Heart right ventricle (tissue), 16 donors: ENCODE data around the gene REM2. TPM values are rescaled to one million over a fixed set of nuclear protein-coding genes. Genes with fewer than 3 reads are reported as not detected.
A peak's percentile ranks its signal among the peaks of the same experiment; 100 is the strongest.

Experiments used
- ATAC-seq, 8 donors: fragments of 200-7000 bp; cut with Tn5 transposase; one replicate each; pipeline ENCODE4 v1.9.1; 2020; ENCODE audit warnings: mild to moderate bottlenecking in 8 of 8, moderate library complexity in 8 of 8, moderate number of reproducible peaks in 1 of 8
- DNase-seq, 2 donors: peaks; one replicate each; pipeline ENCODE4 v3.0.0-alpha.2; 2020
- H3K27ac ChIP-seq, 10 donors: fragments of 200-600 bp; sonication (generic) in 2 of 10; one replicate each; pipeline versions ENCODE4 v1.5.0 to v1.8.0; 2020 to 2022; ENCODE audit warnings: mild to moderate bottlenecking in 3 of 10
- H3K27me3 ChIP-seq, 7 donors: fragments of 200-600 bp; one replicate each; pipeline ENCODE4 v1.8.0; 2021 to 2022; ENCODE audit warnings: mild to moderate bottlenecking in 2 of 7
- H3K36me3 ChIP-seq, 9 donors: fragments of 200-600 bp; sonication (generic) in 1 of 9; one replicate each; pipeline versions ENCODE4 v1.5.0 to v1.8.0; 2020 to 2022; ENCODE audit warnings: mild to moderate bottlenecking in 2 of 9
- H3K4me1 ChIP-seq, 9 donors: fragments of 200-600 bp; sonication (generic) in 1 of 9; one replicate each; pipeline versions ENCODE4 v1.5.0 to v1.8.0; 2020 to 2022; ENCODE audit warnings: mild to moderate bottlenecking in 4 of 9
- H3K4me3 ChIP-seq, 10 donors: fragments of 200-600 bp; sonication (generic) in 2 of 10; one replicate each; pipeline versions ENCODE4 v1.5.0 to v1.8.0; 2020 to 2022; ENCODE audit warnings: mild to moderate bottlenecking in 7 of 10, moderate library complexity in 2 of 10
- H3K9me3 ChIP-seq, 11 donors: fragments of 200-600 bp in 10 of 11; sonication (generic) in 2 of 11; one replicate each; pipeline versions ENCODE4 v1.5.0 to v1.8.0; 2013 to 2022; ENCODE audit warnings: mild to moderate bottlenecking in 2 of 11, control low read depth in 1 of 11, moderate library complexity in 1 of 11
- CTCF ChIP-seq, 9 donors: fragments of 200-600 bp; sonication (generic) in 2 of 9; IDR thresholded peaks; one replicate each; pipeline versions ENCODE4 v1.5.0 to v1.8.0; 2021 to 2022; ENCODE audit warnings: antibody characterized with exemption in 9 of 9, mild to moderate bottlenecking in 5 of 9, moderate library complexity in 1 of 9
- WGBS, 2 donors: extraction: QIAGEN DNeasy Blood & Tissue Kit; methylation state at CpG; one replicate each; pipeline ENCODE4 v1.1.7; 2013; ENCODE audit warnings: inconsistent platforms in 1 of 2; 5-methylcytosine and 5-hydroxymethylcytosine counted together
- intact Hi-C, 10 donors: fragments of 100-400 bp; cut with DNase I; formaldehyde crosslinking; loops; one replicate each; pipeline versions ENCODE4 v1.11.1 to v1.14.2; 2022
- polyA plus RNA-seq, 2 donors: library from polyadenylated mRNA; stranded (reverse); fragments of 200-250 nt; gene quantifications; one replicate each; pipeline ENCODE4 v1.2.3, GENCODE V29; 2013
- total RNA-seq, 10 donors: library from RNA; stranded (reverse); fragmentation: NEBNext Ultra II Directional in 3 of 10; extraction: Animal tissue kit (Norgen Biotek cat#: 25700) in 3 of 10; gene quantifications; one replicate each; pipeline versions ENCODE4 v1.2.1 to v1.2.4, GENCODE V29; 2021 to 2023
- donor health status: Arrhythmogenic right ventricular cardiomyopathy.
- donor health status: ischemic (EF 13 %, LVEDD 7.1; RV severe dilation, severe dysfunction).
- donor health status: healthy with polysubstance abuse.
- donor health status: DM: no; HTN: yes; CAD: no.
- donor health status: DM: no; HTN: no; CAD: no.
- donor health status: ischemic (EF 25% LVEDD 6.9; RV normal size, moderate dysfunction).
- donor health status: ischemic (EF 25% LVEDD 5.7; RV mildly dilated, moderate dysfunction).
- donor health status: healthy.
- donor health status: DM: yes; HTN: yes; CAD: no.
- donor health status: Ischemic cardiomyopathy.
- donor health status: ischemic (EF 35%, LVEDD 5.7; RV mildly dilated, moderate dysfunction).
- donor health status: nonischemic (EF 11% LVEDD 7.7; RV severe dilation, severe dysfunction).
- donor health status: DM: yes; HTN: yes; CAD: no.
- donor health status: PGD.
- donor health status: ischemic (EF 29% LVEDD 5.4; RV normal size, mild dysfunction).
- donor health status: nonischemic (EF 23%, LVEDD 6.1; RV moderate dilation, normal function).

Gene REM2
- total and polyA plus RNA-seq, 12 donors: 0.07 to 0.25 (median 0.18) TPM; not detected in 6

DNA sequence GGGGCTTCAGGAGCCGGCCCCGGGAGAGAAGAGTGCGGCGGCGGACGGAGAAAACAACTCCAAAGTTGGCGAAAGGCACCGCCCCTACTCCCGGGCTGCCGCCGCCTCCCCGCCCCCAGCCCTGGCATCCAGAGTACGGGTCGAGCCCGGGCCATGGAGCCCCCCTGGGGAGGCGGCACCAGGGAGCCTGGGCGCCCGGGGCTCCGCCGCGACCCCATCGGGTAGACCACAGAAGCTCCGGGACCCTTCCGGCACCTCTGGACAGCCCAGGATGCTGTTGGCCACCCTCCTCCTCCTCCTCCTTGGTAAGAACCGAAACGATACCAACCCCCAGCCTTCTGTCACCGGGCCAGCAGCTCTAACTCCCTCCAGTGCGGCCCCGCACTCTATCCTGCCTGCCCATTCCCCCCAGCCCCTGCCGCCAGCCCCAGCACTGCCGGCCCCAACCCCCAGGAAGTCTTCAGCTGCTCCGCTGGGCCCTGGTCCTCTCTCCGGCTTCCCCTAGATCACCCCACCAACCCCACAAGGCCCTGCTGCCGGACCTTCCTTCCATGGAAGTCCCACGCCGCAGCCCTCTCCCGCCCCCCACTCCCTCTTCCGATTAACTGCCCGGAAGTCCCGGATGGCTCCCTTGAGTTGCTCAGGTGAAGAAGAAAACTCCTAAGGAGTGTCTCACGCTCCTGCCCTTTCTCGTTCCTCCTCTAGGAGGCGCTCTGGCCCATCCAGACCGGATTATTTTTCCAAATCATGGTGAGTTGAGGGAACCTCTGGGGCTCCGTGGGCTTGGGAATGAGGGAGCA lies 10.8 kb upstream of the REM2 start:
- Histone ChIP-seq H3K27me3 (no peaks in the 10 kb centered on the region), H3K4me3 (peak overlapping the region; percentile 74 to 97 (median 90)), H3K27ac (peak overlapping the region; percentile 95 to 99 (median 98)), H3K4me1 (peaks cover 2 to 30% (median 25%) of the 10 kb centered on the region in 9 donors), H3K36me3 (peaks cover 0 to 43% (median 35%) of the 10 kb centered on the region in 9 donors), H3K9me3 (no peaks in the 10 kb centered on the region)
- peak; percentile 74 to 81 for DNase-seq
- WGBS, 2 donors: 0% methylated on average over 45 of the region's 45 CpGs
- ATAC-seq: peak; percentile 43 to 71 (median 58)
- intact Hi-C loops: loop anchor here in 2 of 10 donors (2.0 to 5.0 kb wide), 2 partner anchors 29 to 45 kb away; partner anchors contain the start of gene RBM23 (in 2 of the 2)
- TF ChIP-seq CTCF (IDR thresholded peaks at IDR 0.05): peak; percentile 83 to 97 (median 90)

DNA sequence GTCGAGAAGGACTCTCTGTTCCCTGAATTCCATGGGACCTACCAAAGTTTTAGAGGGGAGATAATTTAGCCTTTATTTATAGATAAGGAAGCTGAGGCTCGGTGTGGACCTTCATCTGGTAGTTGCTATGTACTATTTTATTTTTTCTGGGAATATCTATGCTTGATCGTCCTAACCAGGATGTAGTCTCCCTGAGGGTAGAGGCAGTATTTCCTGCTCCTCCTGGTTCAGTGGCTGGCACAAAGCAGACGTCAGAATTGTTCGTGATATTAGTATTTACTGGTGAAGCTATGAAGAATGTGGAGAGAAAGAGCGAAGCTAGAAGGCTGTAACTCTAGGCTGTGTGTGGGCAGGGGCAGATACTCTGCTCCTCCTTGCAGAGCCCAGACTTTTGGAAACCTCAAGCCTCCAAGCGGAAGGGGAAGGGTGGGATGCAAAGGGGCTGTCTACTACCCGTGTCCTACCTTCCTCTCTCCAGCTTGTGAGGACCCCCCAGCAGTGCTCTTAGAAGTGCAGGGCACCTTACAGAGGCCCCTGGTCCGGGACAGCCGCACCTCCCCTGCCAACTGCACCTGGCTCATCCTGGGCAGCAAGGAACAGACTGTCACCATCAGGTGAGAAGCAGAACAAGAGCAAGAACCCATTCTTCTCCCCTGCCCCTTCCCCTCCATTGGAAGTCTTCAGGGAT lies 10.0 kb upstream of the REM2 start:
- Histone ChIP-seq H3K36me3 (peaks cover 0 to 51% (median 42%) of the 10 kb centered on the region in 9 donors), H3K9me3 (no peaks in the 10 kb centered on the region), H3K27ac (peak overlapping the region in 9 of 10 donors; percentile 95 to 99 (median 98)), H3K27me3 (no peaks in the 10 kb centered on the region), H3K4me1 (peaks cover 2 to 30% (median 25%) of the 10 kb centered on the region in 9 donors), H3K4me3 (peak overlapping the region; percentile 74 to 97 (median 90))
- intact Hi-C loops: loop anchor here in 2 of 10 donors (2.0 to 5.0 kb wide), 2 partner anchors 28 to 44 kb away; partner anchors contain the start of gene RBM23 (in 2 of the 2)
- peak in 1 of 9 donors; percentile 41 for TF ChIP-seq CTCF (IDR thresholded peaks at IDR 0.05)
- ATAC-seq (no peak), DNase-seq (no peak)
- WGBS, 2 donors: 48 to 51% methylated on average over 10 of the region's 10 CpGs

DNA sequence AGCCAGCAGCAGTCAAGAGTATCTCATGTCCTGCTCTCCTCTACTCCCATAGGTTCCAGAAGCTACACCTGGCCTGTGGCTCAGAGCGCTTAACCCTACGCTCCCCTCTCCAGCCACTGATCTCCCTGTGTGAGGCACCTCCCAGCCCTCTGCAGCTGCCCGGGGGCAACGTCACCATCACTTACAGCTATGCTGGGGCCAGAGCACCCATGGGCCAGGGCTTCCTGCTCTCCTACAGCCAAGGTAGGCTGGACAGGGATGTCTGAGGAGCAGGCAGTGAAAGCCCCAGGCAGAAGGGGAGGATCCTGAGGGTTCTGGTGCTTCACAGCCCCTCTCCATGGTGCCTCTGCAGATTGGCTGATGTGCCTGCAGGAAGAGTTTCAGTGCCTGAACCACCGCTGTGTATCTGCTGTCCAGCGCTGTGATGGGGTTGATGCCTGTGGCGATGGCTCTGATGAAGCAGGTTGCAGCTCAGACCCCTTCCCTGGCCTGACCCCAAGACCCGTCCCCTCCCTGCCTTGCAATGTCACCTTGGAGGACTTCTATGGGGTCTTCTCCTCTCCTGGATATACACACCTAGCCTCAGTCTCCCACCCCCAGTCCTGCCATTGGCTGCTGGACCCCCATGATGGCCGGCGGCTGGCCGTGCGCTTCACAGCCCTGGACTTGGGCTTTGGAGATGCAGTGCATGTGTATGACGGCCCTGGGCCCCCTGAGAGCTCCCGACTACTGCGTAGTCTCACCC lies 7.8 kb upstream of the REM2 start:
- TF ChIP-seq CTCF (IDR thresholded peaks at IDR 0.05): no peak

More for the DNA sequence above, 7.8 kb upstream of the REM2 start:
- no peak for DNase-seq
- H3K4me1 ChIP-seq: peaks cover 2 to 25% (median 21%) of the 10 kb centered on the region in 9 donors
- WGBS, 2 donors: 96% methylated on average over 15 of the region's 15 CpGs
- intact Hi-C loops: no loop called here
- H3K9me3 ChIP-seq: no peaks in the 10 kb centered on the region
- H3K36me3 ChIP-seq: peaks cover 0 to 69% (median 45%) of the 10 kb centered on the region in 9 donors
- no peak overlapping the region for H3K27ac ChIP-seq
- ATAC-seq: no peak
- no peak overlapping the region for H3K4me3 ChIP-seq
- H3K27me3 ChIP-seq: no peaks in the 10 kb centered on the region
